Panc1 (cell line): ENCODE results near the gene CUX1. TPM values are rescaled to one million over a fixed set of nuclear protein-coding genes. Genes with fewer than 3 reads are reported as not detected.

ENCODE experiments used
- ATAC-seq: fragments of 200-7000 bp; cut with Tn5 transposase; 2 replicates; pipeline ENCODE4 v1.9.1; 2020; ENCODE audit warnings: mild to moderate bottlenecking, moderate library complexity
- BruUV-seq: library from RNA; stranded (reverse); fragments of 400-500 nt; replicated peaks from 2 replicates; lab custom pipeline; 2021; lab: Mats Ljungman, UMichigan
- CTCF ChIA-PET: fragments of 300-600 bp; sonication (Branson Sonifier 250); formaldehyde crosslinking; loops from one replicate; lab custom pipeline; 2022; ENCODE audit warnings: antibody characterized with exemption; lab: Charles Lee
- POLR2A ChIA-PET: fragments of 300-600 bp; sonication (Branson Sonifier 250); formaldehyde crosslinking; loops from one replicate; lab custom pipeline; 2022; ENCODE audit warnings: antibody characterized with exemption; lab: Charles Lee
- DNase-seq: peaks from one replicate; pipeline ENCODE4 v3.0.0-alpha.2; 2010; ENCODE audit warnings: low read depth, low spot score
- H3K27ac ChIP-seq: 2 replicates; pipeline ENCODE4 v1.5.1; 2011; ENCODE audit warnings: mild to moderate bottlenecking, low read length, inconsistent platforms
- H3K27me3 ChIP-seq: fragments of 200-500 bp; sonication (Bioruptor generic); 2 replicates; pipeline ENCODE4 v1.6.0; 2014; ENCODE audit warnings: low read length, inconsistent platforms; ENCODE audit not compliant: control insufficient read depth, insufficient read depth
- H3K36me3 ChIP-seq: fragments of 200-500 bp; sonication (Bioruptor generic); 2 replicates; pipeline ENCODE4 v1.5.1; 2014; ENCODE audit warnings: inconsistent platforms, mild to moderate bottlenecking, low read length, moderate library complexity; ENCODE audit not compliant: control insufficient read depth, insufficient read depth
- H3K4me1 ChIP-seq: 2 replicates; pipeline ENCODE4 v1.5.1; 2011; ENCODE audit warnings: inconsistent platforms, mild to moderate bottlenecking, low read length, moderate library complexity; ENCODE audit not compliant: control insufficient read depth, insufficient read depth
- H3K4me3 ChIP-seq, 2 experiments: 2 replicates each; pipeline ENCODE4 v1.5.1; 2011 to 2012; ENCODE audit warnings: low read depth in 2 of 2, low read length in 2 of 2, mild to moderate bottlenecking in 2 of 2, inconsistent platforms in 1 of 2, moderate library complexity in 1 of 2
- H3K9me3 ChIP-seq: fragments of 200-500 bp; sonication (Bioruptor generic); 2 replicates; pipeline ENCODE4 v1.5.1; 2014; ENCODE audit warnings: low read depth, mild to moderate bottlenecking, inconsistent platforms, low read length, moderate library complexity; ENCODE audit not compliant: control insufficient read depth, insufficient read depth
- CTCF ChIP-seq: fragments of 450-650 bp; IDR thresholded peaks from 2 replicates; pipeline ENCODE4 v1.5.1; 2017; ENCODE audit warnings: mild to moderate bottlenecking
- POLR2AphosphoS5 ChIP-seq: IDR thresholded peaks from 2 replicates; pipeline ENCODE4 v1.6.1; 2012; ENCODE audit warnings: mild to moderate bottlenecking, low read depth, low read length, moderate library complexity
- REST ChIP-seq, 2 experiments: IDR thresholded peaks; 2 replicates each; pipeline ENCODE4 v1.6.1; 2011 to 2012; ENCODE audit warnings: low read depth in 2 of 2, control low read depth in 1 of 2, low read length in 1 of 2, mild to moderate bottlenecking in 1 of 2, moderate library complexity in 1 of 2; ENCODE audit not compliant: insufficient read depth in 1 of 2
- SIN3A ChIP-seq: IDR thresholded peaks from 2 replicates; pipeline ENCODE4 v1.6.1; 2012; ENCODE audit warnings: low read depth, mild to moderate bottlenecking, low read length, moderate library complexity, borderline replicate concordance; ENCODE audit not compliant: insufficient read depth
- TCF7L2 ChIP-seq: IDR thresholded peaks from 2 replicates; pipeline ENCODE4 v1.6.1; 2011; ENCODE audit warnings: mild to moderate bottlenecking, low read depth, low read length, inconsistent platforms
- in situ Hi-C: cut with HindIII; loops from 2 replicates; pipeline ENCODE4 v1.10.0; 2016; ENCODE audit warnings: low sequenced_read_pairs, low pct_unique_long_range_greater_than_20kb
- intact Hi-C: fragments of 100-400 bp; cut with micrococcal nuclease; formaldehyde crosslinking; loops from one replicate; pipeline ENCODE4 v1.10.0; 2022; ENCODE audit not compliant: unreplicated experiment
- total RNA-seq: library from RNA; stranded (reverse); gene quantifications from one replicate; pipeline ENCODE4 v1.2.1, GENCODE V29; 2021; ENCODE audit not compliant: unreplicated experiment

CUX1 gene
- total RNA-seq, 1 experiment from 2014 or later, result 50.9 TPM

- BruUV-seq, result no TSS peak
- Histone ChIP-seq H3K4me3 (no peak overlapping the region), H3K27ac (no peak overlapping the region), H3K36me3 (no peaks in the 10 kb centered on the region), H3K27me3 (no peaks in the 10 kb centered on the region), H3K4me1 (no peaks in the 10 kb centered on the region), H3K9me3 (no peaks in the 10 kb centered on the region)
- in situ Hi-C loops, result no loop called here
- ChIA-PET POLR2A (interaction anchor here (0.6 kb wide), 1 partner anchor 637 kb away, joined by 3 read pairs; no protein-coding TSS in a partner anchor), CTCF (interaction anchor here (0.6 kb wide), 1 partner anchor 13 kb away, joined by 3 read pairs; no protein-coding TSS in a partner anchor)
- TF ChIP-seq CTCF (no peak), POLR2AphosphoS5 (no peak), REST (IDR thresholded peaks at IDR 0.05; ENCODE audit: insufficient read depth in 1 of 2, low read depth in 2 of 2, low read length in 1 of 2) (no peak), SIN3A (no peak), TCF7L2 (no peak)
- DNase-seq (no peak), ATAC-seq (no peak)
- intact Hi-C loops, result no loop called here
Measured at GRCh38 chr7:102036958-102037357, 219.5 kb downstream of the CUX1 start.

GRCh38 chr7:102039706-102040105 is 222.3 kb downstream of the CUX1 start:
- intact Hi-C loops, result no loop called here
- Histone ChIP-seq H3K4me1 (no peaks in the 10 kb centered on the region), H3K4me3 (no peak overlapping the region), H3K27ac (no peak overlapping the region), H3K27me3 (no peaks in the 10 kb centered on the region), H3K36me3 (no peaks in the 10 kb centered on the region), H3K9me3 (no peaks in the 10 kb centered on the region)
- CTCF ChIA-PET, result no interaction called here
- ATAC-seq (no peak), DNase-seq (no peak)
- POLR2A ChIA-PET, result no interaction called here
- in situ Hi-C loops, result no loop called here
- TF ChIP-seq SIN3A (no peak), TCF7L2 (no peak), REST (IDR thresholded peaks at IDR 0.05; ENCODE audit: insufficient read depth in 1 of 2, low read depth in 2 of 2, low read length in 1 of 2) (no peak), POLR2AphosphoS5 (no peak), CTCF (no peak)
- BruUV-seq, result no TSS peak
